COLO829 (cell line): Measurements from ENCODE around the gene PRDM2.

Experiments
- DNase-seq: peaks from one replicate; pipeline ENCODE4 v3.0.0; 2012; ENCODE audit warnings: low spot score

Gene PRDM2

DNA sequence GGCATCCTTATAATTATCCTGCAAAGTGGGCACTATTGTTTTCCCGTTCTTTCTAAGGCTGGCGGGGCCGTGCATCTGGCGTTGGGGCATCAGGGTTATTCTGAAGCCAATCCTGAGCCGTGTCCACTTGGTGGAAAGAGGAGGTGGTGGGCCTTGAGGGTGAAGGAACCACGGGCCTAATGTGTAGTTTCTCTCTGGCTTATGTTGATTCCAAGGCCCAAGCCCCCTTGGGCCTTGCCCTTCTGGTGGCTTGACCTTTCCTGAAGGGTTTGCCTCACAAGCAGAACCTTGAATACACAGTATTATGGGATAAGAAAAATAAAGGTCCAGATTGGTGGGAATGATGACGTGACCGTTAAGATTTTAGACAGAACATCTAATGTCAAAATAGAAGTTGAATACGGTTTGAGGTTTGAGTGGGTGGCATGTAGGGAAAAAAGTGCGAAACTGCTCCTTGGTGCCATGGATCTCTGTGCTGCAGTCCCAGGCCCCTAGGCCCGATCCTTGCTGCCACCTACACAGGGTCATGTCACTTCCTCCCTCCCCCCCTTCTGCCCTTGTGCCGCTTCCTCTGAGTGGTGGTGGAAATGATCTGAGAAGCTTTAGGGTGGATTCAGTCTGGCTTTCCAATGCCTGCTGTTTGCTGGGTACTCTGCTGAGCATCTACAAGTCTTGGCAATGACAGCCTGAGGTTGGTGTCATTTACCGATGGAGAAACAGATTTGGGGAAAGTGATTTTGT lies 90.5 kb downstream of the PRDM2 start:
- DNase-seq, result no peak

DNA sequence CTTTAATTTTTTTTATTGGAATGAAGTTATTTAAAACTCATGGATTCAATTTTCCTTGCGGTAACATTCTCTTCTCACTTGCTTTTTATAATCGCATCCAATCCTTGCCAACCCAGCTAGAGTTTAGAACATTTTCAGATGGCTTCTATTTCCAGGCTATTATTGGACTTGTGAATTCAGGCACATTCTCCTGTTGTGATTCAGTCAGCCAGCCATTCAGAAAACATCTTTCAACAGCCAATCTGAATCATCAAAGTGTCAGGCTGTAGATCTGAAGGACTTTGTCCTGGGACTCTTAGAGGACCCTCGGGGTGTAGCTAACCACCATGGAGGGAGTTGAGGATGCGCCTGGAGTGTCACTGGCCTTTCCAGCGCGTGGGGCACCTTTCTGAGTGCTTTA lies 92.4 kb downstream of the PRDM2 start:
- no peak for DNase-seq

GRCh38 chr1:13793088-13793730 lies 93.2 kb downstream of the PRDM2 start:
- DNase-seq, result no peak

DNA sequence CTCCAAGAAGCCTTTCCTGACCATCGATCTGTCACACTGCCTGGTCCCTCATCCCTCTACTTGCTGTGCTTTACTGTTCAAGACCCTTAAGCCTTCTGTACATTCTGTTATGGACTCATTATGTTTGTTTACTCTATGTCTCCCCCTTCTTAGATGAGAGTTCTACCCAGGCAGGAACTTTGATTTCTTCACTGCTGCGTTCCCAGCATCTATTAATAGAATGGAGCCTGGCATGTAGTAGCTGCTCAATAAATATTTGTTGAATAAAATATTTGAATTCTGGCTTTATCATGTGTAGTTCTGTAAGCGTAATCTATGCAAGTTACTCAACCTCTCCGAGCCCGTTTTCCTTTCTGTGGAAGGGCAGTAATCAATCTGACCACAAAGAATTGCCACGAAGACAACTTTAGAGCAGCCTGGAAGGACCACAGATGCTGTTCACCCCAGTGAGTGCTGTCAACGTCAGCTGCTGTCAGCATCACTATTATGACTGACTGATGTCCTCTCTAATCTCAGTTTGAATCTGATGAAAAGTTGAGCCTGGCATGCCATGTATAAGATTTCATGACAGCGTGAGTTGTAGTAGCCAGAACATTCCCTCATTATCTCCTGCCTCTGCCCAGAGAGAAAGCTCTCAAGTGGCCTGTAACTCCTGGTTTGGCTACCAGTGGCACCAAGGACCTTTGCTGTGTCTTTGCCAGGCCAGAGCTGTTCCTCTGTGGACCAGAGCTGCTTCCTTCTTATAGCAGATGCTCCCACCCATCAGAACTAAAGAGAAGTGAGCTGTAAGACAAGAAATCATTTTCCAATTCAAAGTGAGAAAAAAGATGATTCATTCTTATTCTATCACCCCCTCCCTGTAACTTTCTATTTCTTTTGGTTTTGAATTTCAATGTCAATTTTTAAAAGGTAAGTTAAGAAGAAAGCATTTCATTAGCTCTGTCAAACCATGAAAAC lies 94.5 kb downstream of the PRDM2 start:
- DNase-seq, result no peak

DNA sequence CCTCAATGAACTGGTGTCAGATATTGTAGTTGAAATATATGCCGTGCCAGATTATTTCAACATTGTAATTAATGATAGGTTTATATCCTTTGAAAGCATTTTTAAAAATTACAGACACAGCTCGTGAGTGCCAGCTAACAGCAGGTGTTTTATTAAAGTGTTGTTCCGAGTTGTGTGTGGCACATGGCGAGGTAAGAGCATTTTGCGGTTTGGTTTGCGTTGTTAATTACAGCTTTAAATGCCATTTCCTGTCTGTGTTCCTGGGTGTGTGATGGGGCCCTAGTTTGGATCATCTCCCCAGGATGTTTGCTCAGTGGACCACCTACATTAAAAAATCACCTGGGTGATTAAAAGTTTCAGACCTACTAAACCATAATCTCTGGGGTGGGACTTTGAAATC lies 97.4 kb downstream of the PRDM2 start:
- no peak for DNase-seq

GRCh38 chr1:13798120-13798519 lies 98.1 kb downstream of the PRDM2 start:
- DNase-seq, result no peak

GRCh38 chr1:13799502-13800283 lies 99.7 kb downstream of the PRDM2 start:
- DNase-seq, result no peak

- no peak for DNase-seq
Observed at GRCh38 chr1:13801232-13801631, 101.2 kb downstream of the PRDM2 start.

GRCh38 chr1:13801655-13802486 lies 101.9 kb downstream of the PRDM2 start:
- DNase-seq, result no peak

GRCh38 chr1:13802782-13803545 lies 103.0 kb downstream of the PRDM2 start:
- DNase-seq, result no peak

DNA sequence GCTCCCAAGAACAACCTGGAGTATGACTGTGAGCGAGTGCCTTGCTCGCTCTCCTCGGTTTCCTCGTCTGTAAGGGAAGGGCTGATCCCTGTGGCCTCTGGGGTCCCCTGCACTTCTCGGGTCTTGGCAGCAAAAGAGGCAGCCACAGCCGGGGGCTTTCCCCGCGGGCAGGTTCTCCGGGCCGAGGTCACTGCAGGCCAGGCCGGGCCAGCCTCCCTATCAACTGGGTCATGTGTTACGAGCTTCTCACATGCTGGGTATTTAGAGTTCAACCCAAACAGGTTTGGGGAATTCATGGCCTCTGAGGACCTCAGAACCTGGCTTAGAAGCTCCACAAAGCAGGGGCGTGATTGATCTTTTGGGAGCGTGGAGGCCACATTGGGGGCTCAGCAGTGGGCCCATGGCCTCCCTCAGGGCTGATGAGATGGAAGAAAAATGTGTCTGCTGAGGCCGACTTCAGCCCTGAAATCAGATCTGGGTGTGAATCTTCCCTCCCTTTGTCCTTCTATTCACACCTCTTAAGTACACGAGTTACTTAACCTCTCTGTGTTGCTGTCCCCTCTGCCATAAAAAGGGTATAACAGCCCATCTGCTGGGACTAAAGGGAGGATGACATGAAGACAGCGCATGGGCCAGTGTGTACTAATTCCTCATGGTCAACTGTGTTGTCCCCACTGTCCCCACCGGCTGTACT lies 103.7 kb downstream of the PRDM2 start:
- no peak for DNase-seq

GRCh38 chr1:13804240-13804633 lies 104.2 kb downstream of the PRDM2 start:
- DNase-seq, result no peak

DNA sequence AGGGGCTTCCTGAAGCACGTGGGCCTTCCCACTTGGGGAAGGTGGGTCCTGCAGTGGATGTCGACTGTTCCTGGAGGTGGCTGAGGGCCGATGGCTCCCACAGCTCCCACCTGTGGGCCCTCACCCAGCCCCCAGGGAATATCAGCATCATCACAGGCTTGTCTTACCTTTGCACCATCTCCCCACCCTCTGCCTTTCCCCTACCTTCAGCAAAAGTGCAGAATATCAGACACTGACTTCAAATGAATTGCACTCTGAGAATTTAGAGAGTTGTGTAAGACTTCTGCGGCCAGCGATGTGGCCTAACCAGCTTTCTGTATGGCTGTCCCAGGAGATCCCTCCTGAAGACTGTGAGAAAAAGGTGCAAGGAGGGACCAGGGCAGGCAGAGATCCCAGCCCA lies 105.4 kb downstream of the PRDM2 start:
- DNase-seq, result no peak

DNA sequence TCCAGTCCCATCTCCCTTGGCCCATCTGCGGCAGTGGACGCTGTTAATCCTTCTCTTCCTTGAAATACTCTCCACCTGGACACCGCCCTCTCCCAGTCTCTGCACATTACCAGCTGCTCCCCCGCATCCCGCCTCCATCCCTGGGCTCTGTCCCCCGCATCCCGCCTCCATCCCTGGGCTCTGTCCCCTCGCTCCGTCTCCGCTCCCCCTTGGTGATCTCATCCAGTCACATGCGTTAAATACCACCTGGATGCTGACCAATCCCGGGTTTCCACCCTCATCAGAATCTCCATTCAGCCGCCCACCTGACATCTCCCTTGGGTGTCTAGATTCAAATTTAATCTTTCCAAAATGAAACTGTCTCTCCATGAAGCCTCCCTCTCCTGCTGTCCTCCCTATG lies 106.1 kb downstream of the PRDM2 start:
- no peak for DNase-seq

- no peak for DNase-seq
Observed at GRCh38 chr1:13807209-13807608, 107.2 kb downstream of the PRDM2 start.

DNA sequence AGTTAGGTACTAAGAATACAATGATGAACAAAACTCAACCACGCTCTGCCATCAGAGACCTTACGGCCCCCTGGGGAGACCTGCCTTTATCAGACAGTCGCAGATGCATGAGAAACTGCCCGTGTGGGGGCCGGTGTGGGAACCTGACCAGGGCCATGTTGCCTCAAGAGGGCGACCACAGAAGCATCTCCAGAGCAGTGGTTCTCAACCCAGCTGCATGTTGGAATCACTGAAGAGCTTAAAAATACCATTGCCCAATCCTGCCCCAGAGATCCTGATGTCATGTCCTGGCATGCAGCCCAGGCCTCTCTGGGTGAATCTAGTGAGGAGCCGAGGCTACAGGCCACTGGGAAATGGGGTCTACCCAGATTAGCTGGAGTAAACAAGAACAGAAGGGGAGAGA lies 108.7 kb downstream of the PRDM2 start:
- no peak for DNase-seq

DNA sequence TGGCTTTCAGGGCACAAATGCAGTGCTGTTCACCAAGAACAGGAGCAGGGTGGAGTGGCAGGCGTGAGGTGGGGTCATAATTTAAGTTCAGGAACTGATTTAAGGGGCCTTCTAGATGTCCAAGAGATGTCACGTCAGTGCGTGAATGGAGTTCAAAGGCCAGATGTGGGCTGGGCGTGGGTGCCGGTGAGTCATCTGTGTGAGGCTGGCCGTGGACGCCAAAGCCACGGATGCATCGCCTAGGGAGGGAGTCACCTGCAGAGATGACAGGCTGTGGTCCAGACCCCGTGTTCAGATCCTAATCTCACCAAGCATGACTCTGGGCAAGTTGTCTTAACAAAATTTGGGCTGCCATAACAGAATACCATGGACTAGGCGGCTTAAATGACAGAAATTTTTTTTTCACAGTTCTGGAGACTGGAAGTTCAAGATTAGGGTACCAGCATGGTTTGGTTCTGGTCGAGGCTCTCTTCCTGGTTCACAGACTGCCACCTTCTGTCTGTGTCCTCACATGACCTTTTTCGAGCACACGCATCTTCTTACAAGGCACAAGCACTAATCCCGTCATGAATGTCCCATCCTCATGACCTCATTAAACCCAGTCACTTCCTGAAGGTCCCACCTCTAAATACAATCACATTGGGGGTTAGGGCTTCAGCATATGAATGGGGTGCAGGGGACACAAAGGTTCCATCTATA lies 109.6 kb downstream of the PRDM2 start:
- no peak for DNase-seq

DNA sequence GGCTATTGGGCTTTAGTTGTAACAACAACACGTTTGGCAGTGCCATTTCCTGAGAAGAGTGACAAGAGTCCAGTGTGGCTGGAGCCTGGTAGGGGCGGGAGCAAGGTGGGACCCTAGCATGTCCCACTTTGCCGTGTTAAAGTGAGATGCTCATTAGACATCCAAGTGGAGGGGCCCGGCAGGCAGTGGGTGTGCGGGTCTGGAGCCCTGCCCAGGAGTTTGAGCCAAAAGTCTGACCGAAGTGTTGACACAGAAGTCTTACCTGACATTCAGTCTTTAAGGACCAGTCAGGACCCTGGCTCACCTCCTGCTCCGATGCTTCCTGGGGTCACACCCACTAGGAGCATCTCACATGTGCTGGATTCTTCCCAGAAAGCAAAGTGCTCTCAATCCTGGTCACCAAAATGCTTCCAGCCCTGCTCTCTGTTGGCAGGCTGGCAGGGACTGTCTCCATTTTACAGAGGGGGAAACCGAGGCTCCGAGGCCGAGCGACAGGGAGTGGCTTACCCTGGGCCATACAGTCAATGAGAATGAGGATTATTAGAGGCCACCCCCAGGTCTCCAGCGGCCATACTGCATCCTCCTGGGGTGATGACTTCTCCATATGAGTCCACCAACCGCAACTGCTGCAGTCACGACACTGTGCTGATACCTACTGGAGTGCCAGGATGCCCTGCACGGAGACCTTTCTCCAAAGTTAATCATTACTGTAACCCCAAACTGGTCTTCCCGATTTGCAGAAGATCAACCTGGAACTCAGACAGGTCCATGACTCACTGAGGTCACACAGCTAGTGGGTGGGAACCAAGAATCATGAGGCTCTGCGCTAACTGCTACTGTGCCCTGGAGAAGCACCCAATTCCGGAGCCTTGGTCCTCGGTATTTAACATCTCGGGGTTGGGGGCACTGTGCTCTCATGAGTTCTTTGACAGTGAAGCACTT lies 112.7 kb downstream of the PRDM2 start:
- no peak for DNase-seq
